GM12892 (cell line): ENCODE data around the gene GRN.

Experiments used
- POLR2A ChIP-seq: IDR thresholded peaks from 2 replicates; pipeline ENCODE4 v1.6.1; 2011; ENCODE audit warnings: low read depth, low read length, control low read depth
- TAF1 ChIP-seq: IDR thresholded peaks from 2 replicates; pipeline ENCODE4 v1.6.1; 2011; ENCODE audit warnings: low read depth, mild to moderate bottlenecking, control low read depth, low read length, borderline replicate concordance

- TF ChIP-seq POLR2A (no peak), TAF1 (no peak)
Observed at GRCh38 chr17:44310188-44310587, 34.9 kb upstream of the GRN start.
